GM12892 (cell line): ENCODE results near the gene P2RX1.

Experiments used
- POLR2A ChIP-seq: IDR thresholded peaks from 2 replicates; pipeline ENCODE4 v1.6.1; 2011; ENCODE audit warnings: low read depth, low read length, control low read depth
- POLR2AphosphoS5 ChIP-seq: IDR thresholded peaks from 2 replicates; pipeline ENCODE4 v1.6.1; 2011; ENCODE audit warnings: low read depth, low read length, control low read depth
- TAF1 ChIP-seq: IDR thresholded peaks from 2 replicates; pipeline ENCODE4 v1.6.1; 2011; ENCODE audit warnings: low read depth, mild to moderate bottlenecking, control low read depth, low read length, borderline replicate concordance

DNA sequence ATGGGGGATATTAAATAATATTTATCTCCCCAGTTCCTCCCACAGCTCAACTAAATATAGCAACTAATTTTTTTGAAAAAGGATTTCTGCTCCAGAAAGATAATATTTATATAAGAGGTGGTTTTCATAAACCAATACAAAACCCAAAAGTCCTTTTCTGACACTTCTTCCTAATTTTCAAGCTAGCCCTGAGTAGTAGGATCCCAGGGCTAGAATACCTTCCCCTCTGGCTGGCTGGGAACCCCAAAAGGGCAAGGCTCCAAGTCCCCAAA lies 46.6 kb upstream of the P2RX1 start:
- TF ChIP-seq POLR2A = no peak
- no peak for TF ChIP-seq POLR2AphosphoS5
- no peak for TF ChIP-seq TAF1
